ENCODE results near the gene RPS10. TPM values are rescaled to one million over a fixed set of nuclear protein-coding genes. Genes with fewer than 3 reads are reported as not detected.
"Not testable (repeated sequence)": the region's sequence is repeated elsewhere in the genome, so short reads cannot be mapped to it uniquely, and the experiment has no call there.

RPS10 gene
- total RNA-seq, 1 donor from 2014 or later: 792 TPM

DNA sequence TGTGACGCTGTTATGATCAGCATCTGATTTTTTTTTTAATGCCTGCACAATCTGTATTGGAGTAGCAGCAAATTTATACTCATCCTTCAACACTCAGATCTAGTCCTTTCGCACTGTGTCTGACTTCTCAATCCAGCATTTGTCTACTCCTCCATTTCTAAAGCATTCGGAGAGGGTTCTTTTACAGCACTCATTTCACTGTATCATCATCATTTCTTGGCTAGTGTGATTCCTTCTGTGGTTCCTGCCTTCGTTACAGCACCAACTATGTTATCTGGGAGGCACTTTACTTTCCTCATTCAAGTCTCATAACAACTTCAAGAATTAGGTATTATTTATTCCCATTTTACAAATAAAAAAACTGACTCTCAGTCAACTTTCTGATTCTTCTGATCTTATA, 51.4 kb downstream of the RPS10 start:
- FAIRE-seq (no peak), DNase-seq (ENCODE audit: low spot score in 2 of 2) (no peak)

DNA sequence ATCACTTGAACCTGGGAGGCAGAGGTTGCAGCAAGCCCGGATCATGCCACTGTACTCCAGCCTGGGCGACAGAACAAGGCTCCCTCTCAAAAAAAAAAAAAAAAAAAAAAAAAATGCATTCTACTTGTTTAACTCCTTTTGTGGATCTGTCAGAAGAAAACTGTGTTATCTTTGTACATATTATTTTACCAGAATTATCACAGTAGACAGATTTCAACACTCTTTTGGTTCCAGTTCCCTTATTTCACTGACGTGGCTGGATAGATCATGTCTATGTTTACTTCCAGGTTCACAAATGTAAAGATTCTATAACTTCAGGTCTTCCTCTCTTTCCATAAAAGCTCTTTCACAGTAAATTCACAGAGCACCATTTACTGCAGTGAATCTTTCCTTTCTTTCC, 51.8 kb downstream of the RPS10 start:
- DNase-seq (ENCODE audit: low spot score in 2 of 2): no peak
- no peak for FAIRE-seq

DNA sequence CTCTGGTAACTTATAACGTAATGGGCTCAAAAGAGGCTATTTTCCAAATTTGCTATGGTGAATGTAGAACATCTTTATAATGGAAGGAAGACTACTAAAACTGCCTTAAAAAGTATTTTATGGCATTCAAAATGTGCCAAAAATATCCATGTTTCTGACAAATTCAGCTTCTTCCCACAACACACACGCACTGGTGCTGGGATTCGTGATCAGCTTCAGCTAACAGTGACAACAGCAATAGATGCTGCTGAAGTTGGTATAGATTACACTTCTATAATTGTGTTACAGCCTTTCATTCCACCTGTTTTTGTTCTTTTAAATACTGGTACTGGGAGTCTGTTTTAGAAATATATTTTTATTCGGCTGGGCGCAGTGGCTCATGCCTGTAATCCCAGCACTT, 52.4 kb downstream of the RPS10 start:
- no peak for FAIRE-seq
- DNase-seq (ENCODE audit: low spot score in 2 of 2): no peak

DNA sequence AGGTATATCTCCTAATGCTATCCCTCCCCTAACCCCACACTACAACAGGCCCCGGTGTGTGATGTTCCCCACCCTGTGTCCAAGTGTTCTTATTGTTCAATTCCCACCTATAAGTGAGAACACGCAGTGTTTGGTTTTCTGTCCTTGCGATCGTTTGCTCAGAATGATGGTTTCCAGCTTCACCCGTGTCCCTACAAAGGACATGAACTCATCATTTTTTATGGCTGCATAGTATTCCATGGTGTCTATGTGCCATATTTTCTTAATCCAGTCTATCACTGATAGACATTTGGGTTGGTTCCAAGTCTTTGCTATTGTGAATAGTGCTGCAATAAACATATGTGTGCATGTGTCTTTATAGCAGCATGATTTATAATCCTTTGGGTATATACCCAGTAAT, 54.0 kb downstream of the RPS10 start:
- not testable (repeated sequence) for FAIRE-seq; DNase-seq (ENCODE audit: low spot score in 2 of 2)

DNA sequence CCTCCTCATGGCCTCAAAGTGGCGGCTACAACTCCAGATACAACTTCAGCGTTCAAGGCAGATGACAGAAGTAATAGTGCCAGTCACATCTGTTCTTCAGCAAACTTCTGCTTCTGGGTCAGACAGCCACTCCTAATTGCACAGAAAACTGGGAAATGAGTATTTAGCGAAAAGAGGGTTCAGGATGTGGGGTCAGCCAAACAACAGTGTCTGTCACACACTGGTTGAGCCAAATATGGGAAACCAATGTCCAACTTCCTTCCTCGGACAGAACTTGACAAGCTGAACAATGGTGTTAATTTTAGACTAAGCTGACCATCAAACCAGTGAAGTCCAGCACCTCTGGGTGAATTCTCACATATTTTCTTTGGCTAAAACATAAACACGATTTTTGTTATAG, 55.5 kb downstream of the RPS10 start:
- FAIRE-seq (no peak), DNase-seq (ENCODE audit: low spot score in 2 of 2) (no peak)

DNA sequence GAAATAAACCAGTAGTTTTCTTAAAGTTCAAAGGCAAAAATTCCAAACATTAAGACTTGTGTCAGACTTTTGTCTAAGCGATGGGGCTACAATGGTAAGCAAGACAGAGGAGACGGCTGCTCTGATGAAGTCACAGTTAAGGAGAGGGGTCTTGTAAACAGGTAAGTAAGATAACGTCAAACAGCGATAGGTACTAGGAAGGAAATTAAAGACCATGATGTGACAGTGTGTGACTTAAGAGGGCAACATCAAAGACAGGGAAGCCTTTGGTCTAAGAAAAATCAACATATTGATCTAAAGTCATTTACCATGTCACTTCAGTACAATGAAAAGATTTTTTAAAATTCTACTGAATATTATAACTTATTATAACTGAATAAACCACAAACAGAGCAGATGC, 56.5 kb downstream of the RPS10 start:
- FAIRE-seq (no peak), DNase-seq (ENCODE audit: low spot score in 2 of 2) (no peak)

Other genes with a start within 250 kb of the RPS10 start
- gene HMGA1, start 189.2 kb downstream of the RPS10 start, total RNA-seq: 24.5 TPM
- gene SMIM29, start 177.1 kb downstream of the RPS10 start, total RNA-seq: 23.2 TPM
- gene NUDT3, start 33.4 kb downstream of the RPS10 start, total RNA-seq: 96.2 TPM
- 2.9 TPM for gene PACSIN1, start 40.0 kb upstream of the RPS10 start, total RNA-seq
- not detected for gene SPDEF, start 130.3 kb upstream of the RPS10 start, total RNA-seq

Measured in frontal cortex (tissue), 4 donors.